PC-9 (cell line): Measurements from ENCODE around the gene COL4A2. TPM values are rescaled to one million over a fixed set of nuclear protein-coding genes. Genes with fewer than 3 reads are reported as not detected.

Experiments
- BruUV-seq: library from RNA; stranded (reverse); fragments of 400-500 nt; replicated peaks from 2 replicates; lab custom pipeline; 2021; lab: Mats Ljungman, UMichigan
- CTCF ChIA-PET: fragments of 300-600 bp; sonication (Branson Sonifier 250); formaldehyde crosslinking; loops from one replicate; lab custom pipeline; 2022; ENCODE audit warnings: antibody characterized with exemption; lab: Charles Lee
- POLR2A ChIA-PET: fragments of 300-600 bp; sonication (Branson Sonifier 250); formaldehyde crosslinking; loops from one replicate; lab custom pipeline; 2022; ENCODE audit warnings: antibody characterized with exemption; ENCODE audit not compliant: unreplicated experiment; lab: Charles Lee
- DNase-seq, 2 experiments: peaks; one replicate each; pipeline versions ENCODE4 v3.0.0 to v3.0.0-alpha.2; 2015 to 2022; ENCODE audit warnings: mixed read lengths in 1 of 2
- H2AFZ ChIP-seq: fragments of 200-600 bp; sonication (generic); 2 replicates; pipeline ENCODE4 v1.8.1; 2017; ENCODE audit warnings: antibody characterized with exemption
- H3F3A ChIP-seq: fragments of 200-600 bp; sonication (generic); 2 replicates; pipeline ENCODE4 v1.8.1; 2017; ENCODE audit warnings: antibody characterized with exemption, mild to moderate bottlenecking, low read depth; ENCODE audit not compliant: insufficient read depth
- H3K27ac ChIP-seq: fragments of 200-600 bp; sonication (generic); 2 replicates; pipeline ENCODE4 v1.6.1; 2016; ENCODE audit warnings: mixed run types
- H3K27me3 ChIP-seq: fragments of 200-600 bp; sonication (generic); 2 replicates; pipeline ENCODE4 v1.6.1; 2016; ENCODE audit warnings: low read depth, mixed run types; ENCODE audit not compliant: insufficient read depth
- H3K36me3 ChIP-seq: fragments of 200-600 bp; sonication (generic); 2 replicates; pipeline ENCODE4 v1.6.1; 2016; ENCODE audit warnings: low read depth, mixed run types
- H3K4me1 ChIP-seq: fragments of 200-600 bp; sonication (generic); replicated peaks from 2 replicates; pipeline ENCODE4 v1.6.1; 2016; ENCODE audit warnings: mixed run types; ENCODE audit not compliant: insufficient read depth
- H3K4me2 ChIP-seq: fragments of 200-600 bp; sonication (generic); 2 replicates; pipeline ENCODE4 v1.6.1; 2017; ENCODE audit warnings: mixed run types
- H3K4me3 ChIP-seq: fragments of 200-600 bp; sonication (generic); 2 replicates; pipeline ENCODE4 v1.6.1; 2016; ENCODE audit warnings: mixed run types
- H3K79me2 ChIP-seq: fragments of 200-600 bp; sonication (generic); 2 replicates; pipeline ENCODE4 v1.6.1; 2017; ENCODE audit warnings: low read depth, mixed run types
- H3K9me2 ChIP-seq: fragments of 200-600 bp; sonication (generic); 2 replicates; pipeline ENCODE4 v1.8.1; 2017; ENCODE audit warnings: mild to moderate bottlenecking; ENCODE audit not compliant: insufficient read depth
- H3K9me3 ChIP-seq: fragments of 200-600 bp; sonication (generic); 2 replicates; pipeline ENCODE4 v1.8.1; 2016; ENCODE audit warnings: low read depth; ENCODE audit not compliant: insufficient read depth
- H4K20me1 ChIP-seq: fragments of 200-600 bp; sonication (generic); 2 replicates; pipeline ENCODE4 v1.8.1; 2017; ENCODE audit not compliant: insufficient read depth
- CTCF ChIP-seq: fragments of 200-600 bp; sonication (generic); conservative IDR thresholded peaks from 2 replicates; pipeline ENCODE4 v1.6.1; 2017; ENCODE audit warnings: mixed run types, antibody characterized with exemption, mild to moderate bottlenecking, moderate library complexity
- EZH2 ChIP-seq: fragments of 200-600 bp; sonication (generic); IDR thresholded peaks from 2 replicates; pipeline ENCODE4 v1.8.0; 2017; ENCODE audit warnings: antibody characterized with exemption, low read depth
- intact Hi-C: fragments of 100-400 bp; cut with micrococcal nuclease; formaldehyde crosslinking; loops from one replicate; pipeline ENCODE4 v1.10.0; 2022; ENCODE audit not compliant: unreplicated experiment
- total RNA-seq: library from RNA; stranded (reverse); gene quantifications from 2 replicates; pipeline ENCODE4 v1.2.3, GENCODE V29; 2021

The COL4A2 gene
- total RNA-seq, 1 experiment from 2014 or later, result 1.2 TPM

DNA sequence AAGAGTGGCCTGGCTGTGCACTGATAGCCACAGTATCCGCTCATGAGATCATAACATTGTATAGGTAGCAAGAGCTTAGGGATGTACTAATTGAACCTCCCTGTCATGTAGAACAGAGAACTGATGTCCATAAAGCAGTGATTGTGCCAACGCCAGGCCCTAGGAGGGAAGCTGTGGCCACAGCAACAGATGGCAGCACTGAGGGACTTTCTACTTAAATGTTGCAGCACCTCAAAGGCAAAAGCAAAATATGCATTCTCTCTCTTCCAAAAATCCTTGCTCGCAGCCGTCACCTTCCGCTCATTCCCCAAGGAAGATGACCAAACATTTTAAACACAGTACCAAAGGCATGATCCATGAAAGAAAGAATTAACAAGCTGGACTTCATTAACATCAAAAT is 32.4 kb upstream of the COL4A2 start:
- H3K27me3 ChIP-seq, result no peaks in the 10 kb centered on the region
- DNase-seq, result no peak
- H4K20me1 ChIP-seq, result no peaks in the 10 kb centered on the region
- H3K4me2 ChIP-seq, result no peak overlapping the region
- ChIA-PET CTCF (no interaction called here), POLR2A (no interaction called here)
- H3K9me2 ChIP-seq, result no peaks in the 10 kb centered on the region
- no TSS peak for BruUV-seq
- no peaks in the 10 kb centered on the region for H3K36me3 ChIP-seq
- H2AFZ ChIP-seq, result no peak overlapping the region
- no peak for TF ChIP-seq CTCF
- TF ChIP-seq EZH2, result no peak
- H3K79me2 ChIP-seq, result no peaks in the 10 kb centered on the region
- peaks cover 4% of the 10 kb centered on the region; the same call in 1 of the 2 replicates for H3K9me3 ChIP-seq
- intact Hi-C loops, result no loop called here
- no peak overlapping the region for H3K4me3 ChIP-seq
- H3K27ac ChIP-seq, result no peak overlapping the region
- H3F3A ChIP-seq, result no peaks in the 10 kb centered on the region
- peaks cover 23% of the 10 kb centered on the region for H3K4me1 ChIP-seq

GRCh38 chr13:110275931-110276552 is 31.0 kb upstream of the COL4A2 start:
- Histone ChIP-seq H3F3A (no peaks in the 10 kb centered on the region), H3K27ac (no peak overlapping the region), H3K79me2 (no peaks in the 10 kb centered on the region), H3K4me3 (no peak overlapping the region), H2AFZ (no peak overlapping the region), H3K4me1 (peaks cover 23% of the 10 kb centered on the region), H3K9me3 (peaks cover 4% of the 10 kb centered on the region; the same call in 1 of the 2 replicates), H3K27me3 (no peaks in the 10 kb centered on the region), H3K4me2 (no peak overlapping the region), H3K9me2 (no peaks in the 10 kb centered on the region), H4K20me1 (no peaks in the 10 kb centered on the region), H3K36me3 (no peaks in the 10 kb centered on the region)
- ChIA-PET POLR2A (no interaction called here), CTCF (no interaction called here)
- intact Hi-C loops, result no loop called here
- TF ChIP-seq EZH2 (no peak), CTCF (no peak)
- no TSS peak for BruUV-seq
- no peak for DNase-seq

DNA sequence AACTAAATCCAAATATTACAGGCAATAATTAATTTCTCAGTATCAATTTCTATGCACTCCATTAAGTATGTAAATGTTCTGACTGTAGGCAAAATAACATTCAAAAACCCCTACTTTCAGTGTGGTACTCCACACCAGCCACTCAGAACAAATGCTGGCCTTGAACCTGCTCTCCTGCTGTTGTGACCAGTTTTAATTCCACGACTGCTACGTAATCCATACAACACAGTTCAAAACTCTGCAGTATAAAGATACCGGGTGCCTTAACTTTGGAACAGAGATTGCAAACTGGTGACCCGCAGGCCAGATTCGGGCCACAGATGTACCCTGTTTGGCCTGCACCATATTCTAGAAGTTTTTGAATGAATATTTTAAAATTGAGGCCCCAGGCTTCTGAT is 30.5 kb upstream of the COL4A2 start:
- H3K79me2 ChIP-seq, result no peaks in the 10 kb centered on the region
- POLR2A ChIA-PET, result no interaction called here
- H4K20me1 ChIP-seq, result no peaks in the 10 kb centered on the region
- no peak overlapping the region for H3K27ac ChIP-seq
- DNase-seq, result no peak
- intact Hi-C loops, result no loop called here
- H3F3A ChIP-seq, result no peaks in the 10 kb centered on the region
- no peaks in the 10 kb centered on the region for H3K27me3 ChIP-seq
- no peak for TF ChIP-seq CTCF
- no peak overlapping the region for H3K4me3 ChIP-seq
- CTCF ChIA-PET, result no interaction called here
- H3K9me3 ChIP-seq, result peaks cover 4% of the 10 kb centered on the region; the same call in 1 of the 2 replicates
- no peak overlapping the region for H3K4me2 ChIP-seq
- H3K4me1 ChIP-seq, result peaks cover 23% of the 10 kb centered on the region
- BruUV-seq, result no TSS peak
- no peaks in the 10 kb centered on the region for H3K36me3 ChIP-seq
- no peak overlapping the region for H2AFZ ChIP-seq
- no peaks in the 10 kb centered on the region for H3K9me2 ChIP-seq
